WTC11 (cell line): ENCODE results near the gene LGI4. TPM values are rescaled to one million over a fixed set of nuclear protein-coding genes. Genes with fewer than 3 reads are reported as not detected.

ENCODE experiments used
- ATAC-seq: fragments of 200-7000 bp; cut with Tn5 transposase; 2 replicates; pipeline ENCODE4 v1.10.0; 2021; ENCODE audit warnings: mild to moderate bottlenecking, moderate library complexity
- CTCF ChIA-PET: fragments of 300-600 bp; sonication (Branson Sonifier 250); formaldehyde crosslinking; loops from one replicate; lab custom pipeline; 2021; ENCODE audit warnings: antibody characterized with exemption; lab: Charles Lee
- POLR2A ChIA-PET: fragments of 350-600 bp; sonication (Branson Sonifier 250); formaldehyde crosslinking; loops from one replicate; lab custom pipeline; 2021; ENCODE audit warnings: antibody characterized with exemption; lab: Charles Lee
- DNase-seq: peaks from one replicate; pipeline ENCODE4 v3.0.0; 2021; ENCODE audit warnings: low spot score
- H3K27ac Mint-ChIP-seq: 2 replicates; pipeline ENCODE4 v1.8.0; 2021; ENCODE audit warnings: mixed read lengths
- H3K27me3 Mint-ChIP-seq: 2 replicates; pipeline ENCODE4 v1.8.0; 2021; ENCODE audit warnings: low read depth, mild to moderate bottlenecking, moderate library complexity, mixed read lengths
- H3K36me3 Mint-ChIP-seq: 2 replicates; pipeline ENCODE4 v1.8.0; 2021; ENCODE audit warnings: mixed read lengths
- H3K4me1 Mint-ChIP-seq: 2 replicates; pipeline ENCODE4 v1.8.0; 2022; ENCODE audit warnings: mixed read lengths
- H3K4me3 Mint-ChIP-seq: 2 replicates; pipeline ENCODE4 v1.8.0; 2021; ENCODE audit warnings: mild to moderate bottlenecking, moderate library complexity, mixed read lengths
- H3K9me3 Mint-ChIP-seq: 2 replicates; pipeline ENCODE4 v1.8.0; 2021; ENCODE audit warnings: mixed read lengths
- KAT7 ChIP-seq: sonication (generic); formaldehyde crosslinking; IDR thresholded peaks from 2 replicates; pipeline ENCODE4 v1.8.1; 2023; ENCODE audit warnings: missing genetic modification reagents, mild to moderate bottlenecking, borderline replicate concordance
- MXD4 ChIP-seq: fragments of 250-450 bp; sonication (Bioruptor Pico); IDR thresholded peaks from 2 replicates; pipeline ENCODE4 v1.8.0; 2021; ENCODE audit warnings: mild to moderate bottlenecking, moderate library complexity, borderline replicate concordance
- NFATC4 ChIP-seq: fragments of 250-450 bp; sonication (Bioruptor Pico); IDR thresholded peaks from 2 replicates; pipeline ENCODE4 v1.9.0; 2021; ENCODE audit warnings: mild to moderate bottlenecking
- NR1H2 ChIP-seq: sonication (generic); formaldehyde crosslinking; IDR thresholded peaks from 2 replicates; pipeline ENCODE4 v1.9.0; 2021; ENCODE audit warnings: mild to moderate bottlenecking, moderate library complexity, missing genetic modification reagents
- TP53 ChIP-seq: sonication (generic); formaldehyde crosslinking; IDR thresholded peaks from 2 replicates; pipeline ENCODE4 v1.8.1; 2023; ENCODE audit warnings: mild to moderate bottlenecking, missing genetic modification reagents
- total RNA-seq: library from RNA; stranded (reverse); gene quantifications from 3 replicates; pipeline ENCODE4 v1.2.3, GENCODE V29; 2021
- TF ChIP-seq, protein P1 (sequence below): sonication (generic); formaldehyde crosslinking; IDR thresholded peaks from 2 replicates; pipeline ENCODE4 v1.8.1; 2023; ENCODE audit warnings: mild to moderate bottlenecking, missing genetic modification reagents
- TF ChIP-seq, protein P2 (sequence below): sonication (generic); formaldehyde crosslinking; IDR thresholded peaks from 2 replicates; pipeline ENCODE4 v1.8.1; 2022; ENCODE audit warnings: low read depth, missing genetic modification reagents, borderline replicate concordance
- TF ChIP-seq, protein P3 (sequence below): sonication (generic); formaldehyde crosslinking; IDR thresholded peaks from 2 replicates; pipeline ENCODE4 v1.8.1; 2022; ENCODE audit warnings: mild to moderate bottlenecking, missing genetic modification reagents, moderate library complexity, borderline replicate concordance
- TF ChIP-seq, protein P4 (sequence below): fragments of 250-450 bp; sonication (Bioruptor Pico); IDR thresholded peaks from 2 replicates; pipeline ENCODE4 v1.9.0; 2021; ENCODE audit warnings: mild to moderate bottlenecking, borderline replicate concordance
- TF ChIP-seq, protein P5 (sequence below): sonication (generic); formaldehyde crosslinking; conservative IDR thresholded peaks from 2 replicates; pipeline ENCODE4 v1.8.1; 2022; ENCODE audit warnings: mild to moderate bottlenecking, missing genetic modification reagents
- TF ChIP-seq, protein P6 (sequence below): fragments of 250-450 bp; sonication (Bioruptor Pico); IDR thresholded peaks from 2 replicates; pipeline ENCODE4 v1.9.0; 2021; ENCODE audit warnings: mild to moderate bottlenecking
- TF ChIP-seq, protein P7 (sequence below): sonication (generic); formaldehyde crosslinking; IDR thresholded peaks from 2 replicates; pipeline ENCODE4 v1.8.1; 2022; ENCODE audit warnings: low read depth, mild to moderate bottlenecking, moderate library complexity, missing genetic modification reagents, borderline replicate concordance
- TF ChIP-seq, protein P8 (sequence below): sonication (generic); formaldehyde crosslinking; IDR thresholded peaks from 2 replicates; pipeline ENCODE4 v1.8.0; 2023; ENCODE audit warnings: missing genetic modification reagents
- TF ChIP-seq, protein P9 (sequence below): fragments of 250-450 bp; sonication (Bioruptor Pico); IDR thresholded peaks from 2 replicates; pipeline ENCODE4 v2.1.2; 2022; ENCODE audit warnings: mild to moderate bottlenecking, moderate library complexity

The LGI4 gene
- total RNA-seq, 1 experiment from 2014 or later, result 14.2 TPM

DNA sequence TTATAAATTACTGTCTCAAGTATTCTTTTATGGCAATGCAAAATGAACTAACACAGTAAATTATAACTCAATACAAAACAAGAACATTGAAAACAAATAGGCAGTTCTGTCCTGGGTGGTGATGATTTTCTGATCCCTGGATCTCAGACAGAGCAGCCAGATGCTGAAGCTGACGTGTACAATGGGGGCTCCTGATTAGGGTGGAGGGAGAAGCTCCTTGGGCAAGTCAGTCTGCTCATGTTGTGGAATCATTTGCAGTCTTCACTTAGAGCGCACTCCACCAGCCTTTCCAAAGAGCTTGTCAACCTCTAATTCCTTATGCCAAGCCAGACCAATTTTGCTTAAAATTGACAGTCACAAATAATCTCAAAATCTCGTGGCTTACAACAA, 41.3 kb upstream of the LGI4 start (continued):
- TF ChIP-seq, protein P1, sequence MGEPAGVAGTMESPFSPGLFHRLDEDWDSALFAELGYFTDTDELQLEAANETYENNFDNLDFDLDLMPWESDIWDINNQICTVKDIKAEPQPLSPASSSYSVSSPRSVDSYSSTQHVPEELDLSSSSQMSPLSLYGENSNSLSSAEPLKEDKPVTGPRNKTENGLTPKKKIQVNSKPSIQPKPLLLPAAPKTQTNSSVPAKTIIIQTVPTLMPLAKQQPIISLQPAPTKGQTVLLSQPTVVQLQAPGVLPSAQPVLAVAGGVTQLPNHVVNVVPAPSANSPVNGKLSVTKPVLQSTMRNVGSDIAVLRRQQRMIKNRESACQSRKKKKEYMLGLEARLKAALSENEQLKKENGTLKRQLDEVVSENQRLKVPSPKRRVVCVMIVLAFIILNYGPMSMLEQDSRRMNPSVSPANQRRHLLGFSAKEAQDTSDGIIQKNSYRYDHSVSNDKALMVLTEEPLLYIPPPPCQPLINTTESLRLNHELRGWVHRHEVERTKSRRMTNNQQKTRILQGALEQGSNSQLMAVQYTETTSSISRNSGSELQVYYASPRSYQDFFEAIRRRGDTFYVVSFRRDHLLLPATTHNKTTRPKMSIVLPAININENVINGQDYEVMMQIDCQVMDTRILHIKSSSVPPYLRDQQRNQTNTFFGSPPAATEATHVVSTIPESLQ (CRISPR knock-in tag), result no peak
- TF ChIP-seq, protein P2, sequence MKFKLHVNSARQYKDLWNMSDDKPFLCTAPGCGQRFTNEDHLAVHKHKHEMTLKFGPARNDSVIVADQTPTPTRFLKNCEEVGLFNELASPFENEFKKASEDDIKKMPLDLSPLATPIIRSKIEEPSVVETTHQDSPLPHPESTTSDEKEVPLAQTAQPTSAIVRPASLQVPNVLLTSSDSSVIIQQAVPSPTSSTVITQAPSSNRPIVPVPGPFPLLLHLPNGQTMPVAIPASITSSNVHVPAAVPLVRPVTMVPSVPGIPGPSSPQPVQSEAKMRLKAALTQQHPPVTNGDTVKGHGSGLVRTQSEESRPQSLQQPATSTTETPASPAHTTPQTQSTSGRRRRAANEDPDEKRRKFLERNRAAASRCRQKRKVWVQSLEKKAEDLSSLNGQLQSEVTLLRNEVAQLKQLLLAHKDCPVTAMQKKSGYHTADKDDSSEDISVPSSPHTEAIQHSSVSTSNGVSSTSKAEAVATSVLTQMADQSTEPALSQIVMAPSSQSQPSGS (CRISPR knock-in tag), result no peak

DNA sequence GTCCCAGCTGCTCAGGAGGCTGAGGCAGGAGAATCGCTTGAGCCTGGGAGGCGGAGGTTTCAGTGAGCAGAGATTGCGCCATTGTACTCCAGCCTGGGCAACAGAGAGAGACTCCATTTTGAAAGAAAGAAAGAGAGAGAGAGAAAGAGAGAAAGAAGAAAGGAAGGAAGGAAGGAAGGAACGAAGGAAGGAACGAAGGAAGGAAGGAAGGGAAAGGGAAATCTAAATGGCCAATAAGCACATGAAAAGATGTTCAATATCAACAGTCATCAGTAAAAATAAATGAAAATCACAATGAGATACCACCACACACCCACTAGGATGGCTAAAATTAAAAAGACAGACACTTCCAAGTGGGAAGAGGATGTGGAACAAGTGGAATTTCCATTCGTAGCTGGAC, 39.4 kb upstream of the LGI4 start:
- Mint-ChIP-seq H3K4me1 (peaks cover 6% of the 10 kb centered on the region), H3K36me3 (peaks cover 10% of the 10 kb centered on the region), H3K4me3 (no peak overlapping the region), H3K27me3 (peaks cover 12% of the 10 kb centered on the region)
- TF ChIP-seq, protein P3, sequence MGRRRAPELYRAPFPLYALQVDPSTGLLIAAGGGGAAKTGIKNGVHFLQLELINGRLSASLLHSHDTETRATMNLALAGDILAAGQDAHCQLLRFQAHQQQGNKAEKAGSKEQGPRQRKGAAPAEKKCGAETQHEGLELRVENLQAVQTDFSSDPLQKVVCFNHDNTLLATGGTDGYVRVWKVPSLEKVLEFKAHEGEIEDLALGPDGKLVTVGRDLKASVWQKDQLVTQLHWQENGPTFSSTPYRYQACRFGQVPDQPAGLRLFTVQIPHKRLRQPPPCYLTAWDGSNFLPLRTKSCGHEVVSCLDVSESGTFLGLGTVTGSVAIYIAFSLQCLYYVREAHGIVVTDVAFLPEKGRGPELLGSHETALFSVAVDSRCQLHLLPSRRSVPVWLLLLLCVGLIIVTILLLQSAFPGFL (CRISPR knock-in tag), result no peak
- TF ChIP-seq MXD4, result no peak
- TF ChIP-seq, protein P4, sequence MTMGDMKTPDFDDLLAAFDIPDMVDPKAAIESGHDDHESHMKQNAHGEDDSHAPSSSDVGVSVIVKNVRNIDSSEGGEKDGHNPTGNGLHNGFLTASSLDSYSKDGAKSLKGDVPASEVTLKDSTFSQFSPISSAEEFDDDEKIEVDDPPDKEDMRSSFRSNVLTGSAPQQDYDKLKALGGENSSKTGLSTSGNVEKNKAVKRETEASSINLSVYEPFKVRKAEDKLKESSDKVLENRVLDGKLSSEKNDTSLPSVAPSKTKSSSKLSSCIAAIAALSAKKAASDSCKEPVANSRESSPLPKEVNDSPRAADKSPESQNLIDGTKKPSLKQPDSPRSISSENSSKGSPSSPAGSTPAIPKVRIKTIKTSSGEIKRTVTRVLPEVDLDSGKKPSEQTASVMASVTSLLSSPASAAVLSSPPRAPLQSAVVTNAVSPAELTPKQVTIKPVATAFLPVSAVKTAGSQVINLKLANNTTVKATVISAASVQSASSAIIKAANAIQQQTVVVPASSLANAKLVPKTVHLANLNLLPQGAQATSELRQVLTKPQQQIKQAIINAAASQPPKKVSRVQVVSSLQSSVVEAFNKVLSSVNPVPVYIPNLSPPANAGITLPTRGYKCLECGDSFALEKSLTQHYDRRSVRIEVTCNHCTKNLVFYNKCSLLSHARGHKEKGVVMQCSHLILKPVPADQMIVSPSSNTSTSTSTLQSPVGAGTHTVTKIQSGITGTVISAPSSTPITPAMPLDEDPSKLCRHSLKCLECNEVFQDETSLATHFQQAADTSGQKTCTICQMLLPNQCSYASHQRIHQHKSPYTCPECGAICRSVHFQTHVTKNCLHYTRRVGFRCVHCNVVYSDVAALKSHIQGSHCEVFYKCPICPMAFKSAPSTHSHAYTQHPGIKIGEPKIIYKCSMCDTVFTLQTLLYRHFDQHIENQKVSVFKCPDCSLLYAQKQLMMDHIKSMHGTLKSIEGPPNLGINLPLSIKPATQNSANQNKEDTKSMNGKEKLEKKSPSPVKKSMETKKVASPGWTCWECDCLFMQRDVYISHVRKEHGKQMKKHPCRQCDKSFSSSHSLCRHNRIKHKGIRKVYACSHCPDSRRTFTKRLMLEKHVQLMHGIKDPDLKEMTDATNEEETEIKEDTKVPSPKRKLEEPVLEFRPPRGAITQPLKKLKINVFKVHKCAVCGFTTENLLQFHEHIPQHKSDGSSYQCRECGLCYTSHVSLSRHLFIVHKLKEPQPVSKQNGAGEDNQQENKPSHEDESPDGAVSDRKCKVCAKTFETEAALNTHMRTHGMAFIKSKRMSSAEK (CRISPR knock-in tag), result no peak
- no peak for TF ChIP-seq TP53 (CRISPR knock-in tag)
- TF ChIP-seq NFATC4, result no peak
- TF ChIP-seq, protein P5, sequence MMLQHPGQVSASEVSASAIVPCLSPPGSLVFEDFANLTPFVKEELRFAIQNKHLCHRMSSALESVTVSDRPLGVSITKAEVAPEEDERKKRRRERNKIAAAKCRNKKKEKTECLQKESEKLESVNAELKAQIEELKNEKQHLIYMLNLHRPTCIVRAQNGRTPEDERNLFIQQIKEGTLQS (CRISPR knock-in tag), result no peak
- TF ChIP-seq NR1H2 (CRISPR knock-in tag), result no peak
- TF ChIP-seq, all 79 proteins: peak for 0
- peaks cover 12% of the 10 kb centered on the region for H3K9me3 Mint-ChIP-seq
- ChIA-PET POLR2A (no interaction called here), CTCF (no interaction called here)
- H3K27ac Mint-ChIP-seq, result no peak overlapping the region
- no peak for DNase-seq
- no peak for ATAC-seq

DNA sequence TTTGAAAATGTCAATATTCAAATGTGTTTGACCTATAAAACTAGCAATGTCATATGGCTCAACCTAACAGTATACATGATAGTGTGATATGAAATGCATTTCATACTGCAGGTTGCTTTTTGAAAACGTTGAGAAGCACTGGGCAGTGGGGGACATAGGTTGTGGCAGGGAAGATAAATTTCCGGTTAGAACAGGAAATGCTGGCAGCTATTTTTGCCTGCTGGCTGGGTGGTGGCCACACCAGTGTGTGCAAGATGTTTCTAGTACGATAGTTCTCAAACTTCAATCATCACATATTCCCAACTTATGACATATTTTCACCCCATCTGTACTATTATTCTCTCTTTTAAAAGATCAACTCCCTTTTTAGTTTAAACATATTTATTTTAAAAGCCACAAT, 36.9 kb upstream of the LGI4 start:
- DNase-seq (no peak), ATAC-seq (no peak)
- Mint-ChIP-seq H3K27ac (no peak overlapping the region), H3K4me1 (peaks cover 6% of the 10 kb centered on the region), H3K27me3 (no peaks in the 10 kb centered on the region), H3K4me3 (no peak overlapping the region), H3K36me3 (peaks cover 11% of the 10 kb centered on the region), H3K9me3 (peaks cover under 1% of the 10 kb centered on the region)
- ChIA-PET CTCF (interaction anchor here (0.6 kb wide), 1 partner anchor 87 kb away, joined by 3 read pairs; no protein-coding TSS in a partner anchor), POLR2A (no interaction called here)
- TF ChIP-seq, protein P3 (CRISPR knock-in tag), result no peak
- TF ChIP-seq, protein P6, sequence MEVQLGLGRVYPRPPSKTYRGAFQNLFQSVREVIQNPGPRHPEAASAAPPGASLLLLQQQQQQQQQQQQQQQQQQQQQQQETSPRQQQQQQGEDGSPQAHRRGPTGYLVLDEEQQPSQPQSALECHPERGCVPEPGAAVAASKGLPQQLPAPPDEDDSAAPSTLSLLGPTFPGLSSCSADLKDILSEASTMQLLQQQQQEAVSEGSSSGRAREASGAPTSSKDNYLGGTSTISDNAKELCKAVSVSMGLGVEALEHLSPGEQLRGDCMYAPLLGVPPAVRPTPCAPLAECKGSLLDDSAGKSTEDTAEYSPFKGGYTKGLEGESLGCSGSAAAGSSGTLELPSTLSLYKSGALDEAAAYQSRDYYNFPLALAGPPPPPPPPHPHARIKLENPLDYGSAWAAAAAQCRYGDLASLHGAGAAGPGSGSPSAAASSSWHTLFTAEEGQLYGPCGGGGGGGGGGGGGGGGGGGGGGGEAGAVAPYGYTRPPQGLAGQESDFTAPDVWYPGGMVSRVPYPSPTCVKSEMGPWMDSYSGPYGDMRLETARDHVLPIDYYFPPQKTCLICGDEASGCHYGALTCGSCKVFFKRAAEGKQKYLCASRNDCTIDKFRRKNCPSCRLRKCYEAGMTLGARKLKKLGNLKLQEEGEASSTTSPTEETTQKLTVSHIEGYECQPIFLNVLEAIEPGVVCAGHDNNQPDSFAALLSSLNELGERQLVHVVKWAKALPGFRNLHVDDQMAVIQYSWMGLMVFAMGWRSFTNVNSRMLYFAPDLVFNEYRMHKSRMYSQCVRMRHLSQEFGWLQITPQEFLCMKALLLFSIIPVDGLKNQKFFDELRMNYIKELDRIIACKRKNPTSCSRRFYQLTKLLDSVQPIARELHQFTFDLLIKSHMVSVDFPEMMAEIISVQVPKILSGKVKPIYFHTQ (CRISPR knock-in tag), result no peak
- TF ChIP-seq, protein P7, sequence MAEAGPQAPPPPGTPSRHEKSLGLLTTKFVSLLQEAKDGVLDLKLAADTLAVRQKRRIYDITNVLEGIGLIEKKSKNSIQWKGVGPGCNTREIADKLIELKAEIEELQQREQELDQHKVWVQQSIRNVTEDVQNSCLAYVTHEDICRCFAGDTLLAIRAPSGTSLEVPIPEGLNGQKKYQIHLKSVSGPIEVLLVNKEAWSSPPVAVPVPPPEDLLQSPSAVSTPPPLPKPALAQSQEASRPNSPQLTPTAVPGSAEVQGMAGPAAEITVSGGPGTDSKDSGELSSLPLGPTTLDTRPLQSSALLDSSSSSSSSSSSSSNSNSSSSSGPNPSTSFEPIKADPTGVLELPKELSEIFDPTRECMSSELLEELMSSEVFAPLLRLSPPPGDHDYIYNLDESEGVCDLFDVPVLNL (CRISPR knock-in tag), result no peak
- TF ChIP-seq, protein P8, sequence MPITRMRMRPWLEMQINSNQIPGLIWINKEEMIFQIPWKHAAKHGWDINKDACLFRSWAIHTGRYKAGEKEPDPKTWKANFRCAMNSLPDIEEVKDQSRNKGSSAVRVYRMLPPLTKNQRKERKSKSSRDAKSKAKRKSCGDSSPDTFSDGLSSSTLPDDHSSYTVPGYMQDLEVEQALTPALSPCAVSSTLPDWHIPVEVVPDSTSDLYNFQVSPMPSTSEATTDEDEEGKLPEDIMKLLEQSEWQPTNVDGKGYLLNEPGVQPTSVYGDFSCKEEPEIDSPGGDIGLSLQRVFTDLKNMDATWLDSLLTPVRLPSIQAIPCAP, result no peak
- TF ChIP-seq KAT7, result no peak
- TF ChIP-seq, protein P9, sequence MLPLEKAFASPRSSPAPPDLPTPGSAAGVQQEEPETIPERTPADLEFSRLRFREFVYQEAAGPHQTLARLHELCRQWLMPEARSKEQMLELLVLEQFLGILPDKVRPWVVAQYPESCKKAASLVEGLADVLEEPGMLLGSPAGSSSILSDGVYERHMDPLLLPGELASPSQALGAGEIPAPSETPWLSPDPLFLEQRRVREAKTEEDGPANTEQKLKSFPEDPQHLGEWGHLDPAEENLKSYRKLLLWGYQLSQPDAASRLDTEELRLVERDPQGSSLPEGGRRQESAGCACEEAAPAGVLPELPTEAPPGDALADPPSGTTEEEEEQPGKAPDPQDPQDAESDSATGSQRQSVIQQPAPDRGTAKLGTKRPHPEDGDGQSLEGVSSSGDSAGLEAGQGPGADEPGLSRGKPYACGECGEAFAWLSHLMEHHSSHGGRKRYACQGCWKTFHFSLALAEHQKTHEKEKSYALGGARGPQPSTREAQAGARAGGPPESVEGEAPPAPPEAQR (CRISPR knock-in tag), result no peak
